HepG2 (cell line): Measurements from ENCODE around the gene PTPRE. TPM values are rescaled to one million over a fixed set of nuclear protein-coding genes. Genes with fewer than 3 reads are reported as not detected.

Source experiments
- ATAC-seq: fragments of 200-7000 bp; cut with Tn5 transposase; 3 replicates; pipeline ENCODE4 v1.9.1; 2020; ENCODE audit warnings: mild to moderate bottlenecking, moderate library complexity
- BruUV-seq: library from RNA; stranded (reverse); fragments of 400-500 nt; replicated peaks from 2 replicates; lab custom pipeline; 2021; lab: Mats Ljungman, UMichigan
- CTCF ChIA-PET: fragments of 300-600 bp; formaldehyde crosslinking; extraction: SDS; loops from one replicate; lab custom pipeline; 2021; ENCODE audit warnings: low total read pairs, inconsistent platforms, low intra/inter-chr PET ratio; lab: Yijun Ruan, JAX
- POLR2A ChIA-PET: fragments of 350-600 bp; sonication (Branson Sonifier 250); formaldehyde crosslinking; loops from one replicate; lab custom pipeline; 2020; ENCODE audit warnings: antibody characterized with exemption, inconsistent platforms; lab: Yijun Ruan, JAX
- DNase-seq: peaks from one replicate; pipeline ENCODE4 v3.0.0-alpha.2; 2015; ENCODE audit warnings: low spot score
- FAIRE-seq: peaks from 3 replicates; lab custom pipeline; 2011; peaks lifted over from hg19 to GRCh38; lab: Jason Lieb, UNC
- H2AFZ ChIP-seq: one replicate; pipeline ENCODE4 v1.6.1; 2011; ENCODE audit warnings: low read length, inconsistent platforms
- H3K27ac ChIP-seq: fragments of 300-600 bp; 3 replicates; pipeline ENCODE4 v1.8.0; 2011; ENCODE audit warnings: mixed run types, mild to moderate bottlenecking, mixed read lengths, low read length, inconsistent platforms; ENCODE audit not compliant: insufficient read depth; ENCODE audit errors: extremely low read length
- H3K27me3 ChIP-seq, 2 experiments: fragments of 200-600 bp in 1 of 2; 2 replicates in 1 of 2; 3 replicates in 1 of 2; pipeline versions ENCODE4 v1.6.0 to v1.8.0; 2011; ENCODE audit warnings: low read length in 2 of 2, mild to moderate bottlenecking in 2 of 2, moderate library complexity in 2 of 2, inconsistent platforms in 1 of 2; ENCODE audit not compliant: insufficient read depth in 2 of 2, control insufficient read depth in 1 of 2
- H3K36me3 ChIP-seq, 2 experiments: fragments of 200-600 bp in 1 of 2; replicated peaks in 1 of 2; 2 replicates in 1 of 2; 3 replicates in 1 of 2; pipeline versions ENCODE4 v1.5.1 to v1.8.0; 2011; ENCODE audit warnings: low read length in 2 of 2, inconsistent platforms in 1 of 2; ENCODE audit not compliant: insufficient read depth in 2 of 2, control insufficient read depth in 1 of 2
- H3K4me1 ChIP-seq: 2 replicates; pipeline ENCODE4 v1.5.1; 2012; ENCODE audit warnings: low read length, inconsistent platforms; ENCODE audit not compliant: insufficient read depth
- H3K4me2 ChIP-seq: 2 replicates; pipeline ENCODE4 v1.6.0; 2011; ENCODE audit warnings: low read depth, low read length, inconsistent platforms
- H3K4me3 ChIP-seq, 3 experiments: fragments of 200-600 bp in 1 of 3; sonication (generic), shearing (Covaris generic) in 1 of 3; replicated peaks in 1 of 3; 2 replicates each; pipeline ENCODE4 v1.5.1; 2011 to 2016; ENCODE audit warnings: low read length in 3 of 3, inconsistent platforms in 2 of 3, low read depth in 2 of 3, mild to moderate bottlenecking in 2 of 3, control low read depth in 1 of 3, mixed read lengths in 1 of 3; ENCODE audit not compliant: insufficient read depth in 1 of 3
- H3K79me2 ChIP-seq: one replicate; pipeline ENCODE4 v1.6.1; 2011; ENCODE audit warnings: low read length, inconsistent platforms; ENCODE audit not compliant: insufficient read depth
- H3K9ac ChIP-seq: 2 replicates; pipeline ENCODE4 v1.6.0; 2011; ENCODE audit warnings: mild to moderate bottlenecking, low read depth, low read length, inconsistent platforms; ENCODE audit not compliant: insufficient read depth
- H3K9me3 ChIP-seq: 2 replicates; pipeline ENCODE4 v1.5.1; 2012; ENCODE audit warnings: mild to moderate bottlenecking, low read length
- H4K20me1 ChIP-seq: 2 replicates; pipeline ENCODE4 v1.6.0; 2011; ENCODE audit warnings: inconsistent platforms, mild to moderate bottlenecking, low read length, moderate library complexity; ENCODE audit not compliant: insufficient read depth
- CC2D1A ChIP-seq: sonication (generic); formaldehyde crosslinking; IDR thresholded peaks from 2 replicates; pipeline ENCODE4 v1.8.1; 2023; ENCODE audit warnings: mild to moderate bottlenecking, missing genetic modification reagents
- THAP11 ChIP-seq: IDR thresholded peaks from 2 replicates; pipeline ENCODE4 v1.6.1; 2016; ENCODE audit warnings: missing biosample characterization, missing genetic modification reagents
- YEATS2 ChIP-seq: sonication (generic); formaldehyde crosslinking; IDR thresholded peaks from 2 replicates; pipeline ENCODE4 v1.4.0; 2020; ENCODE audit warnings: missing genetic modification reagents, borderline replicate concordance
- ZNF256 ChIP-seq: sonication (generic); formaldehyde crosslinking; conservative IDR thresholded peaks from 2 replicates; pipeline ENCODE4 v1.4.0; 2020; ENCODE audit warnings: missing genetic modification reagents
- WGBS: methylation state at CpG from one replicate; pipeline ENCODE4 v1.1.6; 2017; ENCODE audit warnings: low lambda C conversion rate; 5-methylcytosine and 5-hydroxymethylcytosine counted together
- in situ Hi-C: cut with HindIII; loops from 2 replicates; pipeline ENCODE4 v1.10.0; 2017; ENCODE audit warnings: low pct_unique_long_range_greater_than_20kb; ENCODE audit not compliant: extremely low pct_ligation_motif_present
- intact Hi-C: fragments of 100-400 bp; cut with micrococcal nuclease; formaldehyde crosslinking; loops from one replicate; pipeline ENCODE4 v1.10.0; 2022; ENCODE audit not compliant: unreplicated experiment
- polyA plus RNA-seq, 8 experiments: library from polyadenylated mRNA; depleted of rRNA in 3 of 8; stranded (reverse) in 7 of 8; unstranded in 1 of 8; fragments of >200 nt; fragmentation: Illumina TruSeq in 4 of 8; extraction: Trizol in 4 of 8; gene quantifications; 2 replicates each; pipeline versions ENCODE4 v1.2.1 to v1.2.3, GENCODE V29; 2011 to 2016; ENCODE audit warnings: low read depth in 4 of 8, missing spikeins in 1 of 8, mixed read lengths in 1 of 8; ENCODE audit not compliant: insufficient read depth in 1 of 8
- total RNA-seq, 5 experiments: library from RNA; depleted of rRNA; stranded (reverse); fragments of >200 nt; fragmentation: Illumina TruSeq; extraction: Trizol; gene quantifications; 2 replicates each; pipeline ENCODE4 v1.2.3, GENCODE V29; 2016; ENCODE audit warnings: low read depth in 1 of 5
- TF ChIP-seq, protein P1 (sequence below): IDR thresholded peaks from 2 replicates; pipeline ENCODE4 v1.6.1; 2016; ENCODE audit warnings: low read depth, missing genetic modification reagents, missing compliant biosample characterization

PTPRE gene
- total and polyA plus RNA-seq, 2 of the 13 experiments (the other 11 are each of a cell fraction or from before 2014, with no cell fraction given), result 0.01 to 0.02 TPM

DNA sequence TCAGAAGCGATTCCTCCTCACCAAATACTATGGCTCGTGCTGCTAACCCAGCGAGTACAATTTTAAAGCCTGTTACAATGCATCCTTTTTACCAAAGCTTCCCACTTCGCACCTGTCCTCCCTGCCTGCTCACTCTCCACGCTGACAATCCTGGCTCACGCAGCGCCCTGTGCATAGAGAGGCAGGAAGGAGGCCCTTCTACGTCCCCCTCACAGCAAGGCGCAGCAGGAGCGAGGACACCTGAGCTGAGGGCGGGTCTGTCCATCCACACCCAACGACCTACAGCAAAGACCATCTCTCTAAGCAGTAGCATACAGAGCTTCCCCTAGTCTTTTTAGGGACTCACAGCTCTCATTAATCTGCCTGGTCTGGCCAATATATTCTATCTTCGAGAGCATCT is 173.3 kb downstream of the PTPRE start:
- CTCF ChIA-PET, result no interaction called here

More for the DNA sequence above, 173.3 kb downstream of the PTPRE start:
- ATAC-seq, result no peak
- Histone ChIP-seq H3K4me2 (no peak overlapping the region), H4K20me1 (no peaks in the 10 kb centered on the region), H3K36me3 (no peaks in the 10 kb centered on the region), H3K27me3 (peaks cover 4 to 39% of the 10 kb centered on the region in 2 experiments; a peak in 4 of 5 replicates), H2AFZ (no peak overlapping the region), H3K9ac (no peak overlapping the region), H3K27ac (no peak overlapping the region), H3K9me3 (no peaks in the 10 kb centered on the region), H3K4me1 (no peaks in the 10 kb centered on the region), H3K79me2 (no peaks in the 10 kb centered on the region), H3K4me3 (no peak overlapping the region)
- in situ Hi-C loops (loop anchor here (25.0 kb wide), 1 partner anchor 457 kb away; no protein-coding TSS in a partner anchor), intact Hi-C loops (no loop called here)
- FAIRE-seq, result no peak
- BruUV-seq, result no TSS peak
- WGBS, result 23% methylated on average over 13 of the region's 13 CpGs
- no peak for DNase-seq
- TF ChIP-seq, protein P1, sequence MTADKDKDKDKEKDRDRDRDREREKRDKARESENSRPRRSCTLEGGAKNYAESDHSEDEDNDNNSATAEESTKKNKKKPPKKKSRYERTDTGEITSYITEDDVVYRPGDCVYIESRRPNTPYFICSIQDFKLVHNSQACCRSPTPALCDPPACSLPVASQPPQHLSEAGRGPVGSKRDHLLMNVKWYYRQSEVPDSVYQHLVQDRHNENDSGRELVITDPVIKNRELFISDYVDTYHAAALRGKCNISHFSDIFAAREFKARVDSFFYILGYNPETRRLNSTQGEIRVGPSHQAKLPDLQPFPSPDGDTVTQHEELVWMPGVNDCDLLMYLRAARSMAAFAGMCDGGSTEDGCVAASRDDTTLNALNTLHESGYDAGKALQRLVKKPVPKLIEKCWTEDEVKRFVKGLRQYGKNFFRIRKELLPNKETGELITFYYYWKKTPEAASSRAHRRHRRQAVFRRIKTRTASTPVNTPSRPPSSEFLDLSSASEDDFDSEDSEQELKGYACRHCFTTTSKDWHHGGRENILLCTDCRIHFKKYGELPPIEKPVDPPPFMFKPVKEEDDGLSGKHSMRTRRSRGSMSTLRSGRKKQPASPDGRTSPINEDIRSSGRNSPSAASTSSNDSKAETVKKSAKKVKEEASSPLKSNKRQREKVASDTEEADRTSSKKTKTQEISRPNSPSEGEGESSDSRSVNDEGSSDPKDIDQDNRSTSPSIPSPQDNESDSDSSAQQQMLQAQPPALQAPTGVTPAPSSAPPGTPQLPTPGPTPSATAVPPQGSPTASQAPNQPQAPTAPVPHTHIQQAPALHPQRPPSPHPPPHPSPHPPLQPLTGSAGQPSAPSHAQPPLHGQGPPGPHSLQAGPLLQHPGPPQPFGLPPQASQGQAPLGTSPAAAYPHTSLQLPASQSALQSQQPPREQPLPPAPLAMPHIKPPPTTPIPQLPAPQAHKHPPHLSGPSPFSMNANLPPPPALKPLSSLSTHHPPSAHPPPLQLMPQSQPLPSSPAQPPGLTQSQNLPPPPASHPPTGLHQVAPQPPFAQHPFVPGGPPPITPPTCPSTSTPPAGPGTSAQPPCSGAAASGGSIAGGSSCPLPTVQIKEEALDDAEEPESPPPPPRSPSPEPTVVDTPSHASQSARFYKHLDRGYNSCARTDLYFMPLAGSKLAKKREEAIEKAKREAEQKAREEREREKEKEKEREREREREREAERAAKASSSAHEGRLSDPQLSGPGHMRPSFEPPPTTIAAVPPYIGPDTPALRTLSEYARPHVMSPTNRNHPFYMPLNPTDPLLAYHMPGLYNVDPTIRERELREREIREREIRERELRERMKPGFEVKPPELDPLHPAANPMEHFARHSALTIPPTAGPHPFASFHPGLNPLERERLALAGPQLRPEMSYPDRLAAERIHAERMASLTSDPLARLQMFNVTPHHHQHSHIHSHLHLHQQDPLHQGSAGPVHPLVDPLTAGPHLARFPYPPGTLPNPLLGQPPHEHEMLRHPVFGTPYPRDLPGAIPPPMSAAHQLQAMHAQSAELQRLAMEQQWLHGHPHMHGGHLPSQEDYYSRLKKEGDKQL, result no peak
- TF ChIP-seq CC2D1A (CRISPR knock-in tag), result no peak
- no peak for TF ChIP-seq YEATS2 (CRISPR knock-in tag)
- TF ChIP-seq ZNF256 (CRISPR knock-in tag), result no peak
- no peak for TF ChIP-seq THAP11 (CRISPR knock-in tag)
- POLR2A ChIA-PET, result no interaction called here
